Inferior parietal cortex (tissue), 1 donor: Measurements from ENCODE around the gene HIGD1B.

ENCODE experiments used
- DNase-seq: peaks from one replicate; pipeline ENCODE4 v3.0.0-alpha.2; 2016; ENCODE audit errors: extremely low spot score

Gene HIGD1B

DNA sequence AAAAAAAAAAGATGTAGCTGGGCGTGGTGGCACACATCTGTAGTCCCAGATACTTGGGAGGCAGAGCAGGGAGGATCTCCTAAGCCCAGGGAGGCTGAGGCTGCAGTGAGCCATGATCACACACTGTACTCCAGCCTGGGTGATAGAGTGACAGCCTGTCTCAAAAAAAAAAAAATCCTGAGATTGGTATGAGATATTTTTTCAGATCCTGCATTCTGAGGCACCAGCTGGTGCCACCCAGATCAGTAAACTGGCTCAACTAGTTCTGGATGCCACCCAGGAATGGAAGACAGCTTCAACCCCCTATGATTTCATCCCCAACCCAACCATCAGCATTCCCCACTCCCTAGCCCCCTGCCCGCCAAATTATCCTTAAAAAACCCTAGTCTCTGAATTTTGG, 10.5 kb upstream of the HIGD1B start:
- no peak for DNase-seq

DNA sequence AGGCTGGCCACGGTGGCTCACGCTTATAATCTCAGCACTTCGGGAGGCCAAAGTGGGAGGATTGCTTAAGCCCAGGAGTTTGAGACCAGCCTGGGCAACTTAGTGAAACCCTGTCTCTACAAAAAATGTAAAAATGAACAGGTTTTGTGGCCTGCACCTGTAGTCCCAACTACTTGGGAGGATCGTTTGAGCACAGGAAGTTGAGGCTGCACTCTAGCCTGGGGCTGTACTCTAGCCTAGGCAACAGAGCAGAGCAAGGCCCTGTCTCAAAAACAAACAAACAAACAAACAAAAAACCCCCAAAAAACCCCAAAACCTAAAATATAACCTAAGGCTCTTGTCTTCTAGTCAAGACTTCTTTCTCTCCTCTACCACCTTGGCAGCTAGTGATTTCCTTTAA, 7.4 kb upstream of the HIGD1B start:
- DNase-seq: no peak

DNA sequence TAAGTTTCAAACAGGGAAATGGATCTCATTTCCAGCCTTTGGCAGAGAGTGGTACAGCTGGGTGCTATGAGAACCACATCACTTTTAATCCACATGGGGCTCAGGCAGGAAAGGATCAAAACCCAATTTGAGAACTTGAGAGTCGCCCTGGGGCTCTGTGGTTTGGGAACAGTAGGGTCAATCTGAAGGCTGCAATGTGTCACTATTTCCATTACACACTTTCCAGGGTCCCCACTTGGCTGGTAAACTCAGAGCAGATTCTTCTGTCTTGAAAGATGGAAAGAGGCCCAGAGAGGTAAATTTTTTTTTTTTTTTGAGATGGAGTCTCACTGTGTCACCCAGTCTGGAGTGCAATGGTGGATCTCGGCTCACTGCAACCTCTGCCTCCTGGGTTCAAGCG, 6.7 kb upstream of the HIGD1B start:
- DNase-seq: no peak

DNA sequence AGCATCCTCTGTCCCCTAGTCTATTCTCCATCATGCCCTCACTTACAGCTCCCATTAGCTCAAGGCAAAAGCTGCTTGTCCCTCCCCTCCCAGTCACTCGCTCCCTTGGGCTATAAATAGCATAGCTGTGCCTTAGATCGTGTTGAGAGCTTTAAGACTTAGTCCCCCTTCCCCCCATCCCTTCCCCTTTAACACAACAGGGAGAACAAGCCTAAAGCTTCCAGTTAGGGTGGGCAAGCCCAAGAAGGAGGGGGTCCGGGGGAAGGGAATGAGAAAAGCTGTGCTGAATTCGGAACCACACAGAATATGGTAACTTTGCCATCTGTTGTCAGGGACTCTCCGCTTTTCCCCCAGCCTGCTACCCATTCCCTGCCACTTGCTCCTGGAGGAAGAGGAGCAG, 4.9 kb upstream of the HIGD1B start:
- no peak for DNase-seq

DNA sequence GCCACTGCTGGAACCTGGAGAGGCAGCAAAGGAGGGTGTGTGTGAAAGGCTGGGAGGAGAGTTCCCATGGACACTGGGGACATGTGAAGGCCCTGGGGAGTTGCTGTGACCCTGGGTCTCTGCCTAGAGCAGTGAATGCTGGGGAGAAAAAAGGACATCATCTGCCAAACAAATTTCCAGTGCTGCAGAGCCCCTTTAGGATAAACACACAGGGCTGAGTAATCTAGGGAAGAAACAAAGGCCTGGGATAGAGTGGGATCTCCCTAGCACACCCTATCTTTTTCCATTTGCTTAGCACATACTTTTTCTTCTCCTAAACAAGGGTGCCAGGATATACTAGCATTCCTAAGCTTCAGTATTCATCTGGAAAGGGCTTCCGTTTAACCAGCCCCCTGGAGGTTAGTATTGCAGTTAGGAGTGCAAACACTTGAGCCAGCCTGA, 3.3 kb upstream of the HIGD1B start:
- no peak for DNase-seq

DNA sequence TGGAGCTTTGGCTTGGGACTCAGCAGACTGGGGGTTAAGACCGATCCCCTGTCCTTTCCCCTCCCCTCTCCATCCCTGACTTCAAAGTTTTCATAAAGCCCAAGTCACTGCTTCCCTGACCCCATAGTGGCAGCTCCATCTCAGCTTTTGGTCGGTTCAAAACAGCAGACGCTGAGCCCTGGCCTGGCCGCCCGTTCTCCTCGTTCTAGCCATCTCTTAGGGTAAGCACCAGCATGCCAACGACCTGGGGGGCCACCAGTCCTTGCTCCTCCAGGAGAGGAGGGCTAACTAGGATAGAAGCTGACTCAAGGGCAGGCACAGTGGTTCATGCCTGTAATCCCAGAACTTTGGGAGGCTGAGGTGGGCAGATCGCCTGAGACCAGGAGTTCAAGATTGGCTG, 1.5 kb upstream of the HIGD1B start:
- DNase-seq: no peak

DNA sequence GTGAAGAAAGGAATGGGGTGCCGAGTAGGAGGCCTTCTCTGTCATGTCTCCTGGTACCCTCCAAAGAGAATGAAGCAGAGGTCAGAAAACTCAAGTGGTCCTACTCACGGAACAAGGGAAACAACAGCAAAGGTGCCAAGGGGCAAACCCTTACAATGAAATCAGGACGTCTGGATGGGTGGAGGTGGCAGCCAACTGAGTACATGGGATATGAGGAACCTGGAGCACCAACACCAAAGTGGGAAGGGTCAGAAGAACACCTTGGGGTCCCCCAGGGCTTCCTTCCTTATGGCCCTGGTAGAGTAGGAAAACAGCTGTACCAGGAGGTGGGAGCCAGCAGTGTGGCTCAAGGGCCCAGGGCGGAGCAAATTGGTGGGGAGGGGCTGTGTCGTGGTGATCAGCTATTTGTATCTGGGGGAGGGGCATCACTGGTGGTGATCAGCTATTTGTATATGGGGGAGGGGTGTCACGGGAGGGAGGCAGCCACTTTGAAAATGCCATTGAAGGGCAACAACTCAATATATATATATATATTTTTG, 643 bp downstream of the HIGD1B start:
- DNase-seq: no peak

DNA sequence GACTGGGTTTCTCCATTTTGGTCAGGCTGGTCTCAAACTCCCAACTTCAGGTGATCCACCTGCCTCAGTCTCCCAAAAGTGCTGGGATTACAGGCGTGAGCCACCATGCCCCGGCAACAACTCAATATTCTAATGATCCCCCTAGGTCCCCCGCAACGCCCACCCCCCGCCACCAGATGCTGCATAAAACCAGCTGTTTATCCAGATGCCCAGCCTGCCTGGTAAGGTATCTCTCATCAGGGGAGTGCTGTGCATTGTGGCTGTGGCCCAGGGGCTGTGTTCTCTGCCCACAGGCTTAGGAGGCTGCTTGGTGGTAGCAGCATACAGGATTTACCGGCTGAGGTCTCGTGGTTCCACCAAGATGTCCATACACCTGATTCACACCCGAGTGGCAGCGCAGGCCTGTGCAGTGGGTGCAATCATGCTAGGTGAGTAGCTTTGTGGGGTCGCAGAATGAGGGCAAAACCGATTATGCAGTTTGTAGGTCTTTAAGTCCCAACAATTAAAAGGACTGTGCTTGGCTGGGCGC, 1.3 kb downstream of the HIGD1B start:
- no peak for DNase-seq

DNA sequence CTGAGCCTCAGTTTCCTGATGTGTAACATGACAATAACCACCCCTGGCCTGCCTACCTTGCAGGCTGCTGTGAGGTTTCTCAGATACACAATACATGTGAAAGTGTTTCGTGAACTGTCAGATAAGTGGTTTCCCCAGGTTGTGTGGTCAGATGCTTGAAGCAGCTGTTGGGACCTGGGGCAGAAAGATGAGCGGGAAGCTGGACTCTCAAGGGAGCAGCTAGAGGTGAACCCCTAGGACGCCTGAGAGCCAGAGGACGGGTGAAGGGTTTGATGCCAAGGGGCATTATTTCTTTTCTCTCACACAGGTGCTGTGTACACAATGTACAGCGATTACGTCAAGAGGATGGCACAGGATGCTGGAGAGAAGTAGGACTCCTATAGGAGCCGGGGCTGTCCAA, 2.3 kb downstream of the HIGD1B start:
- DNase-seq: no peak

DNA sequence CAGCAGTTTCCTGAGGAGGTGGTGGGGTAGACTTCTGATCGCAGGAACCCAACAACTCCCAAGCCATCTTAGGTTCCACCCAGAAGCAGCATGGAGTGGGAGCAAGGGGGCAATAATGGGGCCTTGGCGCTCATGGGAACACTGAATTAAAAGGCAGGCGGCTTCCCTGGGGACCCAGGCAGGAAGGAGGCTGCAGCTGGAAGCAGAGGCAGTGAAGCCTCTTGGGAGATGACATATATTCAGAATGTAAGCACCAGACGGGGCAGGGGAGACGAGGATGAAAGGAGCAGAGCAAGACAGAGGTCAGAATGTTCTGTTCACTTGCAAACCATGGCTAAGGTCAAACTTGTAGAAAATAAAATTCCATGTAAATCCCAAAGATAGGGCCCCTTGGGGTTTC, 2.9 kb downstream of the HIGD1B start:
- DNase-seq: no peak

DNA sequence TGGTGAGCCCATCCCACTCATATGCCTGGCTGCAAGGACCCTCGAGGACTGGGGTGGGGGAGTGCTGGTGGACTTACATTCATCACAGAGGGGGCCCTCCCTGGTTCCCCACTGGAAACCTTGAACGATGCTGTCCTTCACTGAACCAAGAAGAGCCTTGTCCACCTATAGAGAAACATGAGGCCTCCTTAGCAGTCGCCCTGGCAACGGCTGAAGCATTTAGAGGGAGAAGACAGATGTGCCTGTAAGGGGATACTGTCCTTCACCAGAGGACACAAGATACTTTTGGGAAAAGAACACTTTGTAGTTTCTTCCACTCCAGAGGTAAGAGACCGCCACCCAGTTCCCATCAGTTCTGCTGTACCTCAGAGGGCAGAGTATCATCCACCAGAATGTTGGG, 6.5 kb downstream of the HIGD1B start:
- no peak for DNase-seq

DNA sequence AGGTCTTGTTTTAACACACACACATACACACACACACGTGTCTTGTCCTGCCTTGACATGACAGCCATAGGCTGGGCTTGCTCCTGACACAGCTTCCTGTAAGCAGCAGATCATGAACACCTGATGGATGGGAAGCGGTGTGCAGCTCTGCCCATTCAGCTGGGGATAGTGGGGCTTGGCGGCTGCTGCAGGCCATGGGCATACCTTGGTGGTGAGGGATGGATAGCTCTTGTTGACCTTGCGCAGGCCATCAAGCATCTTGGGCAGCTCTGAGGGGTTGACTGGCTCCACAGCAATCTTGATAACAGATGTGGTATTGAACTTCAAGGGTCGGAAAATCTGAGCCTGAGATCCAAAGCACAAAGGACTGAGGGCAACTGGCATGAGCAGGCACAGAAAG, 12.0 kb downstream of the HIGD1B start:
- DNase-seq: no peak

DNA sequence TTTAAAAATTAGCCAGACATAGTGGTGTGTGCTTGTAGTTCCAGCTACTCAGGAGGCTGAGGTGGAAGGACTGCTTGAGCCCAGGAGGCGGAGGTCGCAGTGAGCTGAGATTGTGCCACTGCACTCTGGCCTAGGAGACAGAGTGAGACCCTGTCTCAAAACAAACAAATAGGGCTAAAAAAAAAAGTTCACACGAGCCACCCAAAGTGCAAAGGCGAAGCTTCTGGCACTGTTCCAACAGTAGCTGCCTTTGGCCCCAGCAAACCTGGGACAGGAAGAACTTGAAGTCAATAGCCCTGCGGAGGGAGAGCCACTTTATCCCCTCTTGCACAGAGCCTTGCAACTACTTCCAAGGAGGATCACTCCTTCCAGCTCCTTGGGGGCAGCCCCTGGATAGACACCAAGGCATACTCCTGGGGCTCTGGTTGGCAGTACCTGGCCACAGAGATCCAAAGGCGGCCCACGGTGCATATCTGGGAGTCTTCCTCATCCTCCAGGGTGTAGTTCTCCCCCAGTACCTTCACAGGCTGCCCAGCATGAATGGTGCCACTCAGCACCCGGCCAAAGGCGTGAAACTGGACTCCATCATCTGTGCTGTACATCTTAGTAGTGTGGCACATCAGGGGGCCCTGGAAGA, 14.7 kb downstream of the HIGD1B start:
- no peak for DNase-seq

DNA sequence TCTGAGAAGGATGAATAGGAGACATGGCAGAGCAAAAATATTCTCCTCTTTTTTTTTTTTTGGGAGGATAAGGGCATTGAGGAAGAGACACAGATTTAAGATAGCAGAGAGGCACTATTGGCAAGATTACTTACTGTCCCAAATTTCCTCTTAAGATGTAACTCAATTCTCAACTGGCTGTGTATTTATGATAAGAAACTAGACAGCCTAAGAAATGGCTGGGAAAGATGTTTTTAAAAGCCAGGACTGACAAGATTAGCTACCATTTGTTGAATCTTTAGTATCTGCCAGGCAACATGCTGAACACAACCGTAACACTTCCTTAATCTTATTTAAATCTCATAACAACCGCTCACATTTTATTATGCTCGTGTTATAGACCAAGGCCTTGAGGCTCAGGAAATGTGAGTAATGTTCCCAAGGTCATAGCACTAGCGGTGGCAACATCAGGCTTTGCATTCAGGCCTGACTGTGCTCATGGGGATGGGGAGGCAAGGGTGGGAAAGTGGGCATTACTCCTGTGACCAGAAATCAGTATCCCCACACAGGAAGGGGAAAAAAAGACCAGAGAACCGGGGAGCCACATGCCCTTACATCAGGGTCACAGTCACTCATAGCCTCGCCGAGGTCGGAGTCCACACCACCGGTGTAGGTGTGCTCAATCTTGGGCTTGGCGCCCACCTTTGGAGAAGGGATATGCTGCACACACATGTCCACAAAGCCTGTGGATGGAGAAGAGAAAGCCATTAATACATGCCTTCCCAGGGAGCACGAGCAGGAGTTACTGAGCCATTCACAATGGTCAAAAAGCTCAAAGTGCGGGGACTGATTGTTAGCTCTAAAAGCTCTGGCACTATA, 15.6 kb downstream of the HIGD1B start:
- DNase-seq: no peak

DNA sequence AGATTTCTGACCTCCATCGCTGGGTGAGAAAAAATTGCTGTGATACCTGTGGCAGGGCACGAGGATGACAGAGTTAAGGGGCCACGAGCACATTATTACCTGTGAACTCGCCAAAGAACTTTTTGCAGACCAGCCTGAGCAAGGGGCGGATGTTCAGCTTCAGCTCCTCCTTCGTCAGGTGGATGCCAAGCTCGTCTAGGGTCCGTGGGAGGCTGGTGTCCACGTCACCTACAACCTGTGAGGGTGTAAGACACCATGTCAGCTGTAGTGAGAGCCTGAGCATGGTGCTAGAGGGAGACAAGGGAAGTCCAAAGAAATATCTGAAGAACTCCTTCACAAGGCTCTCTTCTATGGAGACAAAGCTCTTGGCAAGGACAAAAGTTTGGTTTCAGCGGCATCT, 17.1 kb downstream of the HIGD1B start:
- DNase-seq: no peak

DNA sequence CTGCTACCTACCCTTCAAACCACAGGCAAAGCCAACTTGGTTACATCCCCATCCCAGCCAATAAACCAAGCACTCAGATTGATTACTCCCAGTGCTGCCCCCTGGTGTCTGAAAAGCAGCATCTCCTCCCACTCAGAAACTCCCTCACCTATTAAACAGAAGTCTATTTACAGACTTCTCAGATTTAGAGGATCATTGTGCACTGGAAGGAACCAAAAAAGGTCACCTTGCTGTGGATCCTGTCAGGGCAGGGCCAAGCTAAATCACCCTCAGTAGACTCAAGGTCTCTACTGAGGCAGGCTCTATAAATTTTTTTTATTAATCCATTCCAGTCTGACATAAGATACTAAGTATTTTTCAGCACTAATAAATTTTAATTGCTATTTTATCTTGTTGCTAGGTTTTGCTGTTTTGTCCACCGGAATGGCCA, 17.6 kb downstream of the HIGD1B start:
- DNase-seq: peak; percentile 81

DNA sequence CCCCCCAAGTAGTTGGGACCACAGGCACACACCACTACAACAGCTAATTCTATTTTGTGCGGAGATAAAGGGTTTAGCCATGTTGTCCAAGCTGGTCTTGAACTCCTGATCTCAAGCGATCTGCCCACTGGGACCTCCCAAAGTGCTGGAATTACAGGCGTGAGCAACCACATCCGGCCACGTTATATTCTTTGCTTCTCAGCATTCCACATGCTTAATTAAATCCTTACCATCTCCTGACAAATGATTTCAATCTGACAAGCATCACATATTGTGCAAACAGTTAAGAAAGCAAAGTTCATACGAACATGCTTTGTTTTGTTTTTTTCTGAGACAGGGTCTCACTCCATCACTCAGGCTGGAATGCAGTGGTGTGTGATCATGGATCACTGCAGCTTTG, 18.2 kb downstream of the HIGD1B start:
- DNase-seq: no peak

DNA sequence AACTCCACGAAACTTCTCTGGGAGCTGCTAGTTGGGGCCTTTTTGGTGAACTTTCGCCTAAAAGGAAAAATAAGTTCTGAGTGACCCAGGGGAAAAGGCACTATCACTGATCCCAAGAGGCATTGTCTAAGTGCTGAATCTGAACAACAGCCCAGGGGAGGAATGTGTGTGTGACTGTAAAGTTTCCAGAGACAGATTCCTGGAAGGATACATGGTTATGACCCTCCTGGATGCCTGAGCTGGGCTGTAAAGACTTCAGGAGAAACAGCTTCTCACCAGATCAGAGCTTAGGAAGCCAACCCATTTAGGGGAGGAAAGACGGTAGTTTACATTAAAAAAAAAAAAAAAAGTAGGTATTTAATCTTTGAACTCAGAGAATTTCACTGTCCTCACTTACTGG, 20.2 kb downstream of the HIGD1B start:
- no peak for DNase-seq

DNA sequence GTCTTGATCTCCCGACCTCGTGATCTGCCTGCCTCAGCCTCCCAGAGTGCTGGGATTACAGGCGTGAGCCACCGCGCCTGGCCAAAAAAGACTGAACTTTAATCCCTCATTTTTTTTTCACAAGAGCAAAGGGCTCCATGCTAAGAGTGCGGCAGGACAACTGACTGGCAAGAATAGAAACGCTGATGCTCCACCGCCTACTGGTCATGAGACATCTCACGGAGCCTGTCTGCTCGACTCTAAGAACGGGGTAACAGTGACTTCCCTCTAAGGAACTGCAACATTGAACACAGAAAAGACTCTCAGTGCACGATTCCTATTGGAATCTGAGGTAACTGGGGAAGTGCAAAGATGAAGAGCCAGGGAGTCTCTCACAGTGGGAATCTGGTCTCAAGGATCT, 23.9 kb downstream of the HIGD1B start:
- peak; percentile 22 for DNase-seq

DNA sequence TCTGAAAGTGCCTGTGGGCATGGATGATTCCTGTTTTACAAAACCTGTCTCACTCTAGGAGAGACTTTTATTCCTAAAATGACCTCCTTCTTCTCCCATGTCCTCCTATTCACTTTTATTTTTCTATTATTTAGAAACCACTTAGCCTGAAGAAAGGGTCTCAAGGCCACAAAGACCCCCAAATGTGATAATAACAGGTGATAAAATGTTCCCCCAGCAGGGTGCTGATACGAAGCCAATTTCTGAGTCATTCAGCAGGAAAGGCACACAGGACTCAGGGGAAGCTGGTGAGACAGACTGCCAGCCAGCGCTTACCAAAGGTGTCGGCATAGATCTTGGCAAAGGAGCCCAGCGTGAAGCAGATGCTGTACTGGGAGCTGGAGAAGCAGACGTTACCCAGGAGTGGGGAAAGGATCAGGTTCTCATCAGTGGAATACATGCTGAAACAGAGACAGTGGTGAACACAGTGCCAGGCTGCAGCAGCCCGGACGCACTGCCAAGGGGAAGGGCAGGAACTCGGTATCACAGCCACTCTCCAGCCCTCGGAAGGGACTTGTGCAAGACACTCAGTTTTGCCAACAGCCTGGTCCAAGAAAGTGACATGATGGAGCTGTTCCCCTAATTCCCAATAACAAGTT, 24.6 kb downstream of the HIGD1B start:
- DNase-seq: peak; percentile 48

DNA sequence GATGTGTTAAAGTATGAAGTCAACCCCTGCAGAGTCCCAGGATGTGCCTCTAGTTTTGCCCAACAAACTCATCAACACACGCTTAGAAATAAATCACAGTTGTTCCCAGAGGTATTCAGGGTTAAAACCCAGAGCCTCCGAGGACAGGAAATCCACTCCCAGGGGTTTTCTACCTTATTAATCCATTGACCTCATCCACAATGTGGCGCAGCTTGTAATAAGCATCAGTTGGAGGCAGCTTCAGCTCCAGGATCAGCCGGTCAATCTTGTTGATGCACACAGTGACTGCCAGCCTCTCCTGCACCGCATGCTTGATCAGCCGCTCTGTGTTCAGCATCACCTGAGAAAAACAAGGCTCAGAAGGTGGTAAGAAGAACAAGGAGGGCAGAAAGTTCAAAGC, 28.1 kb downstream of the HIGD1B start:
- DNase-seq: no peak

DNA sequence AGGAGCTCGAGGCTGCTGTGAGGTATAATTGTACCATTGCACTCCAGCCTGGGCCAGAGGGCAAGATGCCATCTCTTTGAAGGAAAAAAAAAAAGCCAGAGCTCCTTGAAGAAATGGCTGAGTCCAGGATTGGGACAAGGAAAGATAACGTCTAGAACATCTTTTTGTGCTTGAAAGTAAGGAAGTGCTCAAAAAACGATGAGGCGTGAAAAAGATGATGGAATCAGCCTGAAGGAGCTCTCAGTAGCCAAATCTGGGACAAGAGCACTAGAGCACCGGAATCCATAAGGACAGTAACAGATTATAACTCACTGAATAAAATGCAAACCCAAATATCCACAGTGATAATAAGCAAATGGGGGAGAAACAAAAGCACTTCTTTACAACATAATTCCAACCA, 29.4 kb downstream of the HIGD1B start:
- no peak for DNase-seq
